OCI-LY7 (cell line): ENCODE results near the gene WDR35.

ENCODE experiments used
- CTCF ChIP-seq: fragments of 200-600 bp; sonication (generic); conservative IDR thresholded peaks from 2 replicates; pipeline ENCODE4 v1.5.1; 2014; ENCODE audit warnings: mild to moderate bottlenecking, antibody characterized with exemption, low read length, moderate library complexity, mixed read lengths
- EZH2phosphoT487 ChIP-seq: fragments of 200-600 bp; sonication (generic); IDR thresholded peaks from 2 replicates; pipeline ENCODE4 v1.6.1; 2018; ENCODE audit warnings: low read depth, borderline replicate concordance, mild to moderate bottlenecking, mixed run types, antibody characterized with exemption, low read length, moderate library complexity, mixed read lengths

GRCh38 chr2:19865151-19865550 is 124.8 kb downstream of the WDR35 start:
- TF ChIP-seq CTCF, result no peak
- no peak for TF ChIP-seq EZH2phosphoT487
